GM19324 (cell line): ENCODE measurements around the gene NHEJ1.

Experiments used
- ATAC-seq: cut with Tn5 transposase; IDR thresholded peaks from one replicate; pipeline ENCODE4 v1.9.1; 2021; ENCODE audit warnings: mild to moderate bottlenecking, moderate library complexity; ENCODE audit not compliant: unreplicated experiment, low FRiP score

NHEJ1 gene

GRCh38 chr2:219034823-219035222 is 125.8 kb downstream of the NHEJ1 start:
- no peak for ATAC-seq

DNA sequence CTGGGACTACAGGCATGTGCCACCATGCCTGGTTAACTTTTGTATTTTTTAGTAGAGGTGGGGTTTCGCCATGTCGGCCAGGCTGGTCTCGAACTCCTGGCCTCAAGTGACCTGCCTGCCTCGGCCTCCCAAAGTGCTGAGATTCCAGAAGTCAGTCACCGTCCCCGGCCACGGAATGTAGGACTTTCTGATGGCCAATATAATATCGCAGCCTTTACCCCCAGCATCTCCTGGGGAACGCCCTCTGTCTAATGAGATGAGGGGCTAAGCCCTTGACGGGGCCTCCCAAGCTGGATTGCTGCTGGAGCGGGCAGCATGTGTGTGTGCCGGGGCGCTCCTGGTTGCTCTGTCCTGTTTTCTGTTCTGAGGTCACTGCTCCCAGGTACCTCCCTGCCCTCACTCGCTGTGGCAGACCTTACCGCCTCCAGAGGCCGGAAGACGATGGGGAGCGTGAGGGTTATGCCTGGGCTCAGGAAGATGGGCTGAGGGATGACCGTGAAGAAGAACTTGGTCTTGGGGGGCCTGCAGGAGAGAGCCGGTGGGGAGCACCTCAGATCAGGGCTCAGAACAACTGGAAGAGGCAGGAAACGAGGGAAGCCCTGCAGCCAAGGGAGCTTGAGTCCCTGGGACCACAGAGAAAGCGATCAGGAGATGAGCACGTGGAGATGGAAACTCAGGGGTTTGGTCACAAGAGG is 128.4 kb downstream of the NHEJ1 start:
- no peak for ATAC-seq

DNA sequence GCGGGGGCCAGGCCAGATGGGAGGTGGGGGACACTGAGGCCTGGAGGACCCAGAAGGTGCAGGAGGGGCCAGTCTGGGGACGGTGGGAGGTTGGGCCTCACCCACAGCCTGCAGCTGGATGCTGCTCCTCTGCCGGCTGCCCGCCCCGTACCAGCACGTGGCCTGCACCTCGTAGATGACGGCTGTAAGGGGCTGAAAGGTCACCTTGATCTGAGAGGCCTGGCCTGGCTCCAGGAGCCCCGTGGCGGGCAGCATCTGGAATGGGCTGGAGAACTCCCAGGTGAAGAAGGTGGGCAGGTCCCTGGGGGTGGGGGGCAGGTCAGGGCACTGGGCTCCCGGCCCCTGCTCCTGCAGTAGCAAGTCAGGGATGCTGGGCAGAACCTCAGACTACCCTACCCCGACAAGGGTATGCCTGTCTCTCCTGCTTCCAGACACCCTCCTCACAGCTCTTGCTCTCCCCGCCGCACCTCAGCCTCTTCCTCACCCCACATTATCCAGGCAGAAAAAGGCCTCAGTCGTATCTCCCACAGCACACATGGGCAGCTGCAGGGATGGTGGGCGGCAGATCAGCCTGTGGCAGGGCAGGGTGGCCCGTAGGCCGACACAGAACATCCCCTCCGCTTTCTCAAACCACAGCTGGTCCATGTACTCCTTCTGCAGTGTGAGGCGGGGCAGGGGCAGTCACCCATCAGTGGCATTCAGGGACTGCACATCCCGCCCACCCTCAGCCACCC is 129.4 kb downstream of the NHEJ1 start:
- no peak for ATAC-seq

DNA sequence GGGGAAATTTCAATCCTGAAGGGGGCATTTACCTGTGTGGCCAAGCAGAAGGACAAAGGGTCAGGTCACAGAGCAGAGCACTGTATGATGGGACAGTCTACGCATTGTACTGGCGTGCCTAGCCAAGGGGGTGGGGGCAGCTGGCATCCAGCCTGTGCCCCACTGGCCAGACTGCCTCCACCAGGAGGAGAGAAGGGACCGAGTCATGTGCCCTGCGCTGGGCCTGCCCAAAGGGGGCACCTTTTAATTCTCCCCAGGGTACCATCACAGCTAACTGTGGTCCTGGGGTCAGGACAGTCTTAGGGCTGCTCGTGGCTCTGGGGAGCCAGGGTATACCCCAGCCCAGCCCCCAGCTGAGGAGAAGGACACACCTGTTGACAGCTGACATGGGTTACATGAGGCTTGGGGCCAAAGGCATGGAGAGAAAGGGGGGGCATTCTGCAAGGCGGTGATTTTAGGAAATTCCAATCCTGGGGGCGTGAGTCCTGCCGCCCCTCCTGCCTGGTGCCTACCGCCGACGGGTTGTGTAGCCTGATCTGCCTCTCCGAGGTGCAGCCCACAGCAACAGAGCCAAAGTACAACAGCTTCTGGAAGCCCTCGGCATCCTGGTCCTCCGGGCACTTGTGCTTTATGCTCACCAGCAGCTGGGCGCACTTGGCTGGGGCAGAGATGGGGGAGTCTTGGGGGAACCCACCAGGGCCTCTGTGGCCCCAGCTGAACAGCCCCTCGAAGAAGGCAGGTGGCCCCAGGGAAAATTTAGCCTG is 130.3 kb downstream of the NHEJ1 start:
- no peak for ATAC-seq

GRCh38 chr2:219029829-219030165 is 130.8 kb downstream of the NHEJ1 start:
- ATAC-seq, result no peak

GRCh38 chr2:219028996-219029828 is 131.4 kb downstream of the NHEJ1 start:
- no peak for ATAC-seq

GRCh38 chr2:219028141-219028540 is 132.5 kb downstream of the NHEJ1 start:
- no peak for ATAC-seq

DNA sequence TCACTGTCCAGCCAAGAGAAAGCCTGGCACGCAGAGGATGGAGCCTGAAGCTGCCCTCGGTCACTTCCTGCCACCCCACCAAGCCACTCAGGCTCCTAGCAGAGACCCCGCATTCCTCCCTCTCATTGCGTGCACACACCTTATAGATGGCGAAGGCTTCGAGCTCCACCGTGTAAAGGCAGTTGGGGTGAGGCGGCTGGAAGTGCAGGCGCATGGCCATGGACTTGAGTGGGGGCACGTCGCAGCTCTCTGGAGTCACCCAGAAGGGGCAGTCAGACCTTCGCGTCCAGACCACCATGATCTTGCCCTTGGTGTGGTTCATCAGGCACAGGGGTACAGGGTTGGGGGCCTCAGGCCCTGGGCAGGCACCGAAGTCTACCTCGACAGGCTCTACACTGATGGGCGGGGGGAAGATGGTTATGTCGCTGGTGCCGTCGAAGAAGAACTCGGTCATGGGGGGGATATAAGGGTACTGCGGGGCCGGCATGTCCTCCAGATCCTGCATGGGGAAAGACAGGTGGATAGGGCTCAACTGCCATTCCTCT is 133.0 kb downstream of the NHEJ1 start:
- ATAC-seq, result no peak

- no peak for ATAC-seq
These were observed 133.7 kb downstream of the NHEJ1 start for GRCh38 chr2:219026946-219027345.

GRCh38 chr2:219025637-219026585 is 134.7 kb downstream of the NHEJ1 start:
- no peak for ATAC-seq
